IPS-15b (cell line): Measurements from ENCODE around the gene GMFB.
"Not testable (repeated sequence)": the region's sequence is repeated elsewhere in the genome, so short reads cannot be mapped to it uniquely, and the experiment has no call there.

Experiments used
- H3K27me3 ChIP-seq: one replicate; pipeline ENCODE4 v1.6.1; 2013; ENCODE audit warnings: low read length; ENCODE audit not compliant: control insufficient read depth, insufficient read depth
- H3K36me3 ChIP-seq: one replicate; pipeline ENCODE4 v1.6.1; 2013; ENCODE audit warnings: low read length; ENCODE audit not compliant: control insufficient read depth, insufficient read depth
- H3K4me1 ChIP-seq: one replicate; pipeline ENCODE4 v1.6.1; 2013; ENCODE audit warnings: mild to moderate bottlenecking, low read length; ENCODE audit not compliant: control insufficient read depth, insufficient read depth
- H3K4me3 ChIP-seq: one replicate; pipeline ENCODE4 v1.5.1; 2013; ENCODE audit warnings: low read depth, low read length
- H3K9ac ChIP-seq: one replicate; pipeline ENCODE4 v1.6.1; 2013; ENCODE audit warnings: low read depth, mild to moderate bottlenecking, low read length
- H3K9me3 ChIP-seq: one replicate; pipeline ENCODE4 v1.6.1; 2013; ENCODE audit warnings: mild to moderate bottlenecking, low read length; ENCODE audit not compliant: control insufficient read depth, insufficient read depth

GMFB gene

DNA sequence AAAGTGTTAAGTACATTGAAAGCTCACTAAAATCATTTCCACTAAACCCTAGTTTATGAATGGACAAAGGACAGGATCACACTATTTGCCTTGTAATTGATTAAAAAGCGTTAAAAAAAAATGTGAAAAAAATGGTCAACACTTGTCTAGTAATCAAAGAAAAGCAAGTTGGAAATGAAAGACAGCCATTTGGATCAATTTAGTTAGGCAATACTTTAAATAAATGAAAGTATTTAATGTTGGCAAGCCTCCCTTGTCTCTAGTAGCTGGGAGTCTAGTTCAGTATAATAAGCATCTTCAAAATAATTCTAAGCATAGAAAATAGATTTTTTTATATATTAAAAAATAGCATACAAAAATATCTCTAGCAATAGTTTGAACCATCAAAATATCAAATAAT, 33.4 kb downstream of the GMFB start:
- Histone ChIP-seq H3K4me3 (no peak overlapping the region), H3K27me3 (no peaks in the 10 kb centered on the region), H3K36me3 (no peaks in the 10 kb centered on the region), H3K4me1 (peaks cover 3% of the 10 kb centered on the region), H3K9ac (no peak overlapping the region), H3K9me3 (no peaks in the 10 kb centered on the region)

DNA sequence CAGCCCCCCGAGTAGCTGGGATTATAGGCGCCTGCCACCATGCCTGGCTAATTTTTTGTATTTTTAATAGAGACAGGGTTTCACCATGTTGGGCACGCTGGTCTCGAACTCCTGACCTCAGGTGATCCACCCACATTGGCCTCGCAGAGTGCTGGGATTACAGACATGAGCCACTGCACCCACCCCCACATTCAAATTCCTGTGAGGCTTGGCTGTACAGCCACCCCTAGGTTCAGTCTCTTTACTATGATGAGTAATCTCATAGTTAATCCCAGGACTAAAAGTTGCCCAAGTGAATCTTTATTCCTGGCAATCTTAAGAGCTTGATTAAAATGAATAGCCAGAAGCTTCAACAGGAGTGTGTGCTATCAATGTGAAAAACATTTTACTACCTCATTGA, 34.8 kb downstream of the GMFB start:
- H3K4me1 ChIP-seq, H3K4me3 ChIP-seq, H3K36me3 ChIP-seq, H3K9ac ChIP-seq, H3K9me3 ChIP-seq, H3K27me3 ChIP-seq: not testable (repeated sequence)

DNA sequence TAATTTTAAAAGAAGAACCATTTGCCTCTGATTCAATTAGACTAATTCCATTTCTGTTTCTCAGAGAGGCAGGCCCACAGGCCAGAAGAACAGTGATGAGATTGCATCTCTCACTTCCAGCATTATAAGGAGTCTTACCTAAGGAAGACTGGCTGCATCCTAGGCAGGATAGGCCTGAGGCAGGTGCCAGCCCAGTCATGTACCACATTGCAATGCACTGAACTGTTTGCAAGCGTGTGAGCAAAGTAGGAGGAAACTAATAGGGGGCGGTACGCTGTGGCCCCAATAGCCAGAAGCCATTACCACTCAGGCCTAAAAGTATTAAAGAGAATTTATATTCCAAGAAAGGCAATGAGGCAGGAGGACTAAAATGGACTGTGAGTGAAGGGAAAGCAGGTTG, 35.5 kb downstream of the GMFB start:
- Histone ChIP-seq H3K9ac (no peak overlapping the region), H3K36me3 (no peaks in the 10 kb centered on the region), H3K4me1 (peaks cover 3% of the 10 kb centered on the region), H3K4me3 (no peak overlapping the region), H3K27me3 (no peaks in the 10 kb centered on the region), H3K9me3 (no peaks in the 10 kb centered on the region)

DNA sequence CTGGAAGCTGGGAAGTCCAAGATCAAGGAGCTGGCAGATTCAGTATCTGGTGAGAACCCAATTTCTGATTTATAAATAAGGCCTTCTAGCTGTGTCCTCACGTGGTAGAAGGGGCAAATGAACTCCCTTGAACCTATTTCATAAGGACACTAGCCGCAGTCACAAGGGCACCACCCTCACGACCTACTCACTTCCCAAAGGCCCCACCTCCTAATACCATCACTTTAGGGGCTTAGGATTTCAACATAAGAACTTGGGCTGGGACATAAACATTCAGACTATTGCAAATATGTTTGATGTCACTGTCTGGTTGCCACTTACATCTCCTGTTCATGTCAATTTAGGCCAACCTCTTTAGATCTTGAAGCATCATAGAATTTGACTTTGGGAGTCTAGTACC, 36.8 kb downstream of the GMFB start:
- Histone ChIP-seq H3K27me3 (no peaks in the 10 kb centered on the region), H3K36me3 (no peaks in the 10 kb centered on the region), H3K4me3 (no peak overlapping the region), H3K4me1 (peaks cover 3% of the 10 kb centered on the region), H3K9ac (no peak overlapping the region), H3K9me3 (no peaks in the 10 kb centered on the region)

DNA sequence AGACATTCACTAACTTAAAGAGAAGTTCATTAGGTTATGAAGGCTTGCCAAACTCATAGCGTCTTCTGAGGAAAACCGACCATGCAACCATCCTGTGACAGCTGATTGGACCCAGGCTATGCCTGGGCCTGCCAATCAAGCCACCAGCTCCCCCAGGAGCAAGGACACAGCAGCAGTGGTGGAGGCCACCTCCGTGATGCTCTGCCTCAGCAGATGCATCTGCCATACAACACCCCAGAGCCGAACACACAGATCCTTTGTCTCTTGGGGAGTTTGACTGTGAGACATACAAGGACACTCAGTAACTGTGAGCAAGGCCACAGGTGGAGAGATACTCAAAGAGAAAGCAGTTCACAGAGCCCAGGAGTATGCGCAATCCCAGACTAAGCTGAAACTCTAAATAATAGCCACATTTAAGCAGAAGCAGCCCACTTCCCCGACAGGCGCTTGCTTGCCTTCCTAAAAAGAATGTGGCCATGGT, 37.6 kb downstream of the GMFB start:
- H3K9me3 ChIP-seq = no peaks in the 10 kb centered on the region
- H3K4me3 ChIP-seq = no peak overlapping the region
- H3K36me3 ChIP-seq = no peaks in the 10 kb centered on the region
- H3K9ac ChIP-seq = no peak overlapping the region
- peaks cover 3% of the 10 kb centered on the region for H3K4me1 ChIP-seq
- H3K27me3 ChIP-seq = no peaks in the 10 kb centered on the region

DNA sequence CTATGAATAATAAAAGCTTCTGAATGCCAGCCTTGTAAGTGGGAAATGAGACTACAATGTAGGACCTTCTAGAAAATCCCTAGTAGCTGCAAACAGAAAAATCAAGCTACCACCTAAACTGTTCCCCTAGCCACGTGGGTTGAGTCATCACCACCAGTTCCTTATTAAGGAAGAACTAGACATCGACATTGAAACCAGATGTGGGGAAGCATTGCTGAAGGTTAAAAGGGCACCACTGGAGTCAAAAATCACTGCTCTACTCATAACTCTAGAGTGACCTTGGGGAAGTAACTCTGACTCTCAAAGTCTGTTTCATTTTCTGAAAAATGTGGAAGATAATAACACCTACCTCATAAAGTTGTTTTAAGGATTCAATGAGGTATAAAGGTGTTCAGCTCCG, 38.2 kb downstream of the GMFB start:
- Histone ChIP-seq H3K9ac (no peak overlapping the region), H3K4me1 (peaks cover 3% of the 10 kb centered on the region), H3K4me3 (no peak overlapping the region), H3K27me3 (no peaks in the 10 kb centered on the region), H3K9me3 (no peaks in the 10 kb centered on the region), H3K36me3 (no peaks in the 10 kb centered on the region)

DNA sequence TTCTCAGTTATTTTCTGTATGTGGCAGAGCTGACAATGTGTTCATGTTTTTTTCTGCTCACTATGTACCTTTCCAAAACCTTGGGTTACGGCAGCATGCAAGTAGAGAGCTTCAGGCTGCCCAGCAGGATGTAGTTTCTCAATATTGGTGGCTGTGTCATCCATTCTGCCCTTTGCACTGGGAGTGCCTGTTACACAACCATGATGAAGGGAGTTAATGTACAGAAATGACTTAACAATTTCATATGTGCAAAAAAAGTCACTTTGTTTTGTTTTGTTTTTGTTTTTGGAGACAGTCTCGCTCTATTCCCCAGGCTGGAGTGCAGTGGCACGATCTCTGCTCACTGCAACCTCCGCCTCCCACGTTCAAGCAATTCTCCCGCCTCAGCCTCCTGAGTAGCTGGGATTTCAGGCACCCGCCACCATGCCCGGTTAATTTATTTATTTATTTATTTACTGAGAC, 41.5 kb downstream of the GMFB start:
- H3K27me3 ChIP-seq = no peaks in the 10 kb centered on the region
- no peaks in the 10 kb centered on the region for H3K36me3 ChIP-seq
- H3K4me1 ChIP-seq = peaks cover 3% of the 10 kb centered on the region
- H3K4me3 ChIP-seq = no peak overlapping the region
- no peak overlapping the region for H3K9ac ChIP-seq
- H3K9me3 ChIP-seq = no peaks in the 10 kb centered on the region

DNA sequence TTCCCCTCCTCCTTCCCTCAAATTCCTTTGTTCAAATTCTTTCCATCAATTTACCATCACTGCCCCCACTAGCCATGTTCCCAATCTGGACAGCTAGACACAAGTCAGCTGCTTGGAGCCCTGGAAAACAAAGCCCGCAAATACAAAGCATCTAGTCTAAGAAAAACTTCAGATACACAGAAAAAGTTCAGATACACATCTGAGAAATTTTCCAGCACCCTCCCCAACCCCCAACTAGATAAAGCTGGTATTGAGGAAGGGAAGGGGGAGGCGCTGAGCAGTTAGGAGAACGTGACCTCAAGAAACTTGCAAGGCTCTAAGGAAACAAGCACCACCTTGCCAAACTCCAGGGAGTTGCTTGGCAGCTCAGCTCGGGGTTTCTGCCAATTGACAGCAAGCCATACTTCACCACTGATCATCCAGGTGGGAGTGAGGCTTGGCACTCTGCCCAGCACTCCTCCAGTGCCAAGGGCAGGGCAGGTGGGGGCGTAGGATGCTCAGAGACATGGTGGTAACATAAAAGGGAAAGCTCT, 42.6 kb downstream of the GMFB start:
- peaks cover 5% of the 10 kb centered on the region for H3K4me1 ChIP-seq
- no peaks in the 10 kb centered on the region for H3K9me3 ChIP-seq
- H3K4me3 ChIP-seq = no peak overlapping the region
- H3K27me3 ChIP-seq = no peaks in the 10 kb centered on the region
- no peak overlapping the region for H3K9ac ChIP-seq
- H3K36me3 ChIP-seq = no peaks in the 10 kb centered on the region

DNA sequence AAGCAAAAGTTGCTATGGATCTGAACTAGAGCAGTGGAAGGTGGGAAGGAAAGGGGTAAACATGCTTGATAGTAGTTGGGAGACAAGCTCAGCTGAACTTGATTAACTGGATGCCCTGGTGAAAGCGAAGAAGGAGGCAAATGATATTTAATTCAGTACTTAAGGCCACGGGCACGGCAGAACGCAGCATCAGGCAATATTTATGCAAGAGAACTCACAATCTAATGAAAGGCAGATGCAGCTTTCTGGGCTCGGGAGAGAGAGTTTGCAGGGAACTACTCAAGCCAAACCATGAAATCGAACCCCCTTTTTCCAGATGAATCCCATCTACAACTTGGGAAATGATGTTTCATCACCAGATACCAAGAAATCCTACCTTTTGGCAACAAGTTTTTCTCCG, 44.1 kb downstream of the GMFB start:
- no peaks in the 10 kb centered on the region for H3K36me3 ChIP-seq
- no peaks in the 10 kb centered on the region for H3K9me3 ChIP-seq
- H3K27me3 ChIP-seq = no peaks in the 10 kb centered on the region
- peaks cover 3% of the 10 kb centered on the region for H3K4me1 ChIP-seq
- no peak overlapping the region for H3K4me3 ChIP-seq
- no peak overlapping the region for H3K9ac ChIP-seq

DNA sequence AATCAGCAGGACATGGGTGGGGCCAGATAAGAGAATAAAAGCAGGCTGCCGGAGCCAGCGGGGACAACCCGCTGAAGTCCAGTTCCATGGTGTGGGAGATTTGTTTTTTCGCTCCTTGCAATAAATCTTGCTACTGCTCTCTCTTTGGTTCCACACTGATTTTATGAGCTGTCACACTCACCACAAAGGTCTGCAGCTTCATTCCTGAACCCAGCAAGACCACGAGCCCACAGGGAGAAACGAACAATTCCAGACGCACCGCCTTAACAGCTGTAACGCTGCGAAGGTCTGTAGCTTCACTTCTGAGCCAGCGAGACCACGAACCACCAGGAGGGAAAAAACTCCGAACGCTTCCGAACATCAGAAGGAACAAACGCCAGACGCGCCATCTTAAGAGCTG, 44.8 kb downstream of the GMFB start:
- Histone ChIP-seq H3K27me3 (no peaks in the 10 kb centered on the region), H3K9ac (no peak overlapping the region), H3K36me3 (no peaks in the 10 kb centered on the region), H3K4me1 (peaks cover 3% of the 10 kb centered on the region), H3K9me3 (no peaks in the 10 kb centered on the region), H3K4me3 (no peak overlapping the region)

DNA sequence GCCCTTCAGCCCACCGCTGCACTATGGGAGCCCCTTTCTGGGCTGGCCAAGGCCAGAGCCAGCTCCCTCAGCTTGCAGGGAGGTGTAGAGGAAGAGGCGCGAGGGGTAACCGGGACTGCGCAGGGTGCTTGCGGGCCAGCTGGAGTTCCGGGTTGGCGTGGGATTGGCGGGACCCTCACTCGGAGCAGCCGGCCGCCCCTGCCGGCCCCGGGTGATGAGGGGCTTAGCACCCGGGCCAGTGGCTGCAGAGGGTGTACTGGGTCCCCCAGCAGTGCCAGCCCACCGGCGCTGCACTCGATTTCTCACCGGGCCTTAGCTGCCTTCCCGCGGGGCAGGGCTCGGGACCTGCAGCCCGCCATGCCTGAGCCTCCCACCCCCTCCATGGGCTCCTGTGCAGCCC, 45.8 kb downstream of the GMFB start:
- H3K4me1 ChIP-seq, H3K27me3 ChIP-seq, H3K36me3 ChIP-seq, H3K4me3 ChIP-seq, H3K9me3 ChIP-seq, H3K9ac ChIP-seq: not testable (repeated sequence)

DNA sequence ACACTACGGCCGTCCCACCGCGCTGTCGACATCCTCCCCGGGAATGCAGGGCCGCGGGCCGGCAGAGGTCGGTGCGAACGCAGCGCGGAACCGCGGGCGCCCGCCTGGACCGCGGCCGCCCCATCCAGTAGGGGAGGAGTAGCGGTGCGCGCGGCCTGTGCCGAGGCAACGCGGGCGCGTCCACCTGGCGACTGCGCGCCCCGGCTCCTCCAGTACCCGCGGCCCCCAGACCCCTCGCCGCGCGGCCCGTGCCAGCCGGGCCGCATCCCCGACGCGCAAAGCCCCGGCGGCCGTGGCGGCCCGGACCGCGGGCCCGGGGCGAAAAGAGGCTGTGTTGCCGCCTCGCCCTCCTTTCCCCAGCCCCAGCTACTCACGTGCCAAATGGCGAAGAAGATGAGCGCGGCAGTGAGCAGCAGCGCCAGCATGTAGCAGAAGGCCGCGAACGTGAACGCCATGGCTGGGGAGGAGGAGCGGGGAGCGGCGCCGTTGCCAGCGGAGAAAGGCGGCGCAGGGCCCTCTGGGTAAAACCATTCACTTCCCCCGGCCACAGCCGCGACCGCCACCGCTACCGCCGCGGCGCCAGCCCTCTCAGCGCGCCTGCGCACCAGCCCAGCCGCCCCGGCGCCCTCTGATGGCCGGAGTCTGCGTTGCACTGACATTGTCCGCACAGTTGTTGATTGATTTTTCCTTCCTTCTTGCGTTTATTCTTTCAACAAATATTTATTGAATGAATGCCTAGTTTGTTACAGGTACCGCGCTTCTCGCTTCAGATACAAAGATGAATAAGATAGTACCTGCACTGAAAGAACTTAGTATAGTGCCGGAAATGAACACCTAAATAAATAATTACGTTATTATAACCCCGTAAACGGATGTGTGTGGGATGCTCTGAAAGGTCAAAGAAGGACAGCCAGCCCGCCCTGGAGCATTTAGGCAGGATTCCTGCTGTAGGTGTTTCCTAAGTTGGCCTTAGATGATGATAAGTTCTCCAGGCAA, 47.6 kb downstream of the GMFB start, which contains the start of gene CNIH1:
Gene CNIH1 (minus strand): TSS at position 502 of the 996 bp plus-strand sequence. CDS start 47 bp downstream, at position 455.
- Histone ChIP-seq H3K4me3 (peak within 1 kb of the TSS; percentile 62), H3K27me3 (no peaks in the 10 kb centered on the region), H3K9me3 (no peaks in the 10 kb centered on the region), H3K4me1 (peaks cover 14% of the 10 kb centered on the region), H3K36me3 (no peaks in the 10 kb centered on the region), H3K9ac (peak within 1 kb of the TSS; percentile 76)
